Activated CD4-positive, CD25-positive, alpha-beta regulatory T cell treated with anti-CD3 and anti-CD28 coated beads, Interleukin-2, amount 50 U/mL, for 16 hours (primary cell): Measurements from ENCODE around the gene RIF1.
A peak's percentile ranks its signal among the peaks of the same experiment; 100 is the strongest.
"Not testable (repeated sequence)": the region's sequence is repeated elsewhere in the genome, so short reads cannot be mapped to it uniquely, and the experiment has no call there.

Experiments used
- DNase-seq: peaks from one replicate; pipeline ENCODE4 v3.0.0-alpha.2; 2020; ENCODE audit warnings: low read depth, low spot score

The RIF1 gene

DNA sequence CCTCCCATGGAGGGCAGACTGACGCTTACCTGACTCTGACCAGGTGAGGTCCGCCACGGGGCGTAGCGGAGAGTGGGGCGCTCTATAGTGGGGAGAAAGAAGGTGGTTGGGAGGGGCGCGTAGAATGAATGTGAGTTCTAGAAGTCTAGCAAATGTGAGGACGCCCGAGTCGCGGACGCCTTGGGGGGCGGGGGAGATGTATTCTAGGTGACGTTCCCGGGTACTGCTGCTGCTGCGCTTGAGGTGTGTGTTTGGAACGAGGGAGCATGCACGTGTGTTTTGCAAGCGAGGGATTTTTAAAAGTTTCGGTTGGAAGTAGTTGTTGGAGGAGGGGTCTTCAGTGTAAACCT, 758 bp downstream of the RIF1 start:
- peak; percentile 10 for DNase-seq

DNA sequence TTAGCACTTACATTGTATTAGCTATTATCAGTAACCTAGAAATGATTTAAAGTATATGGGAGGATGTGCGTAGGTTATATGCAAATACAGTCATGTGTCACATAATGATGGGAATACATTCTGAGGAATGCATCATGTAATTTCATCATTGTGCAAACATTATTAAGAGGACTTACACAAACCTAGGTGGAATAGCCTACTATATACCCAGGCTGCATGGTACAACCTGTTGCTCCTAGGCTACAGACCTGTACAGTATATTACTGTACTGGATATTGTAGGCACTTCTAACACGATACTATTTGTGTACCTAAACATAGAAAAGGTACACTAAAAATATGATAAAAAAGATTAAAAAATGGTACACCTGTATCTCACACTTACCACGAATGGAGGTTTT, 7.9 kb downstream of the RIF1 start:
- DNase-seq = no peak

DNA sequence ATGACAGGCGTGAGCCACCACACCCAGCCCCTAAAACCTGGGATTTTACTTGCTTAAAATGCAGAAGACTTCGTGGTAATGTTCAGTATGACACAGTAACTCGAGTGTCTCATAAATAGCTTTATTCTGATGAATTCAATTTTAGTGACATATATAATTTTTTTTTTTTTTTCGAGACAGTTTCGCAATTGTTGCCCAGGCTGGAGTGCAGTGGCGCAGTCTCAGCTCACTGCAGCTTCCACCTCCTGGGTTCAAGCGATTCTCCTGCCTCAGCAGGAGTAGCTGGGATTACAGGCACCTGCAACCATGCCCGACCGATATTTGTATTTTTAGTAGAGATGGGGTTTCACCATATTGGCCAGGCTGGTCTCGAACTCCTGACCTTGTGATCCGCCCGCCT, 12.0 kb downstream of the RIF1 start:
- not testable (repeated sequence) for DNase-seq

DNA sequence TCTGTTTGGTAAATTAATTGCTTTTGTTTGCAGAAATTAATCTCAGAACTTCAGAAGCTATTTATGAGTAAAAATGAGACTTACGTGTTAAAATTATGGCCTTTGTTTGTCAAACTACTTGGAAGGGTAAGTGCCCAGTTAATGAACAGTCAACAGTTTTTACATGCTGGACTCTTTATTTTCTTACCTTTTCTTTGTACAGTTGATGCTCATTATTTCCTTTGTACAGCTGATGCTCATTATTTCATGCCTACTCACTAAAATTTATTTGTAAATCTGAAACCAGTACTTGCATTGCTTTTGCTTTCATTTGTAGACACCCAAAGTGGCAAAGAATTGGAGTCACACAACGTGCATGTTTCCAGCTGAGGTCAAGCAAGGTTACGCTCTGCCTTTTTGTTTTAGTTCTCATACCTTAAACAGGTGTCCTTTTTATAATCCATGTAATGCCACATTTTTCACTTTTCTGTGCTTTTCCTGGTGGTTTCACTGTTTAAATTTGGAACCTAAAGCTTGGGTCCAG, 13.3 kb downstream of the RIF1 start:
- no peak for DNase-seq

DNA sequence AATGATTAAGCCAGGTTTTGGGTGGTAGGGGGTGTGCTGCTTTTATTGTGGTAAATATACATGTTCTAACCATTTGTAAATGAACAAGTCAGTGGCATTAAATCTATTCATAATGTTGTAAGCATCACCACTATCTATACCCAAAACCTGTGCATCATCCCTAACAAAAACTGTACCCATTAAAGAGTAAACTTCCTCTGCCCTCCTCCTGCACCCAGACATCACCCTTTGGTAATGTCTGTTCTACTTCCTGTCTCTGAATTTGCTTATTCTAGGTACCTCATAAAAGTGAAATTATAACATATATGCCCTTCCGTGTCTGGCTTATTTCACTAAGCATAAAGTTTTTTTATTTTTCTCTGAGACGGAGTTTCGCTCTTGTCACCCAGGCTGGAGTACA, 14.1 kb downstream of the RIF1 start:
- DNase-seq = no peak

DNA sequence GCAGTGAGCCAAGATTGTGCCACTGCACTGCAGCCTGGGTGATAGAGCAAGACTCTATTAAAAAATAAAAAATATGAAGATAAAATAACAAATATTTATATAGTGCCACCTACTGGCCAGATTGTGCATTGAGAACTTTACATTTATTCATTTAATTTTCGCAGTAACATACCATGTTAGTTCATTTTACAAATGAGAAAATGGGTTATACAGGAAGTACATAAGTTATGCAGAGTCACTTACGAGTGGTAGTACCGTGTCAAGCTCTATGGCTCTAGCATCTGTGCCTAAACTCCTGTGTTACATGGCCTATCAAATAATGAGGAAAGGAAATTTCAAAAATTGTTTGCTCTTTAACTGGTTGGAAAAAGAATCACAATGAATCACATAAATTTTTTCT, 27.9 kb downstream of the RIF1 start:
- DNase-seq = no peak

DNA sequence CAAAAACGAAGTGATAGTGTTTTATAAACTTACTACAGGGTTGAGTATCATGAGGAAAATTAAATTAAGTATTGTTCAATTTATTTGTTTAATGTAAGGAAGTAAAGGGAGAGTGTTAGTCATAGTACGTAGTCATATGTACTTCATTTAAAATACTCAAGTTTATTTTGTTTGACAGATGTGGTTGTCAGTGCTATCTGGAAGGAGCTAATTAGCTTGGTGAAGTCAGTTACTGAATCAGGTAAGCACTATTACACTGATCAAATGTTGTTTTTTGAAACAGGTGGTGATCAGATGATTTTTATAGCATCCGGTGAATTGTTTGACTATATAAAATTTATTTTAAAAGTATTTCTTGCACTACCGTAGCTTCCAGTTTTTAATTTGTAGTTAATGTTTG, 28.8 kb downstream of the RIF1 start:
- DNase-seq = no peak

DNA sequence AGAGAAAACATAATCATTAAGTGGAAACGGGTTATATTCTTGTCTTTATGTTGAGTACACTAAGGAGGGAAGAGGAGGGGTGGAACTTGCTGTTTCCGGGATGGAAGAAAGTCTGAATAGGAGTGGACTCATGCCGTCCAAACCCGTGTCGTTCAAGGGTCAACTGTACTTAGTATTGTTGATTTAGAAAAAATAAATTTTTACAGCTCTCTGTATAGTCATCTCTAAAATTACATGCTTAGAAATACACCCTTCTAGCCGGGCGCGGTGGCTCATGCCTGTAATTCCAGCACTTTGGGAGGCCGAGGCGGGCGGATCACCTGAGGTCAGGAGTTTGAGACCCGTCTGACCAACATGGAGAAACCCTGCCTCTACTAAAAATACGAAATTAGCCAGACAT, 29.4 kb downstream of the RIF1 start:
- no peak for DNase-seq

DNA sequence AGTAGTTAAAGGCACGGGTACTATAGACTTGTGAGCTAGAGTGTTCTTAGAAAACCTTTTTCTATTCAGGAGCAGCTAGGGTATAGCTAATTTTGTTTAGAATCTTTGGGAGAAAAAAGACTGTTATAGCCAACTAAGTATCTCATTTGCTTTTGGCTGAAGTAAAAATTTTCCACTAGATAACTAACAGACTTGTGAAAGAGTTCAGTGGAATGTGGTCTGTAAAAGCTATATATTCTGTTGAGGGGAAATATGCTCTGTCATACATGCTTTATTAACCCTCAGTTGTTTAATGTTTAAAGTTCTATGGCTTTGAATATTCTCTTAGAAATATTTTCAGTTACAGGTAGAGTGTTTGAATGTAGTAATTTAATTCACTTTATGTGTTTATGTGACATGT, 49.7 kb downstream of the RIF1 start:
- DNase-seq = no peak

DNA sequence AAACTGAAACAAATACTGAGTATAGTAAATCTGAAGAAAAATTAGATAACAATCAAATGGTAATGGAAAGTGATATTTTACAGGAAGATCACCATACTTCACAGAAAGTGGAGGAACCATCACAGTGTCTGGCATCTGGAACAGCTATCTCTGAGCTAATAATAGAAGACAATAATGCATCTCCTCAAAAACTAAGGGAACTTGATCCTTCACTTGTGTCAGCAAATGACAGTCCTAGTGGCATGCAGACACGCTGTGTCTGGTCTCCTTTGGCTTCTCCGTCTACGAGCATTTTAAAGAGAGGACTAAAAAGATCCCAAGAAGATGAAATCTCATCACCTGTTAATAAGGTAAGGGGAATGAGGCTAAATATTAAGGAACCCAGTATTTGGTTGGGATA, 56.1 kb downstream of the RIF1 start:
- no peak for DNase-seq

DNA sequence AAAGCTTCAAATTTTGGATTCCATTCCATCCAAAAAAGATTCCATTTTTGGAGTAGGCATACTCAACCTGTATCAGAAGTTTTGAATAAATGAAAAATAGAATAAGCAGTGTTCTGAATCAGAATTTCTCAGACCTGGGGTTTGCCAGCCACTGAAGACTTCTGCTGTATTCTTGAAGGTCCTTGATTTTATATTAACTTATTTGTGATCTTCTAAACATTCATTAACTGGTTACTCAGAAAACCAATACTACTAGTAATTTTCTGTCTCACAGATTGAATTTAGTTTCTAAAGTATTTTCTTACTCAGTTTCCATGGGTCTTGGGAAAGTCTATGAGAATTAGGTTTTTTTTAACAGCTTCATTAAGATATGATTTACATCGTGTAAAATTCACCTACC, 60.9 kb downstream of the RIF1 start:
- no peak for DNase-seq

DNA sequence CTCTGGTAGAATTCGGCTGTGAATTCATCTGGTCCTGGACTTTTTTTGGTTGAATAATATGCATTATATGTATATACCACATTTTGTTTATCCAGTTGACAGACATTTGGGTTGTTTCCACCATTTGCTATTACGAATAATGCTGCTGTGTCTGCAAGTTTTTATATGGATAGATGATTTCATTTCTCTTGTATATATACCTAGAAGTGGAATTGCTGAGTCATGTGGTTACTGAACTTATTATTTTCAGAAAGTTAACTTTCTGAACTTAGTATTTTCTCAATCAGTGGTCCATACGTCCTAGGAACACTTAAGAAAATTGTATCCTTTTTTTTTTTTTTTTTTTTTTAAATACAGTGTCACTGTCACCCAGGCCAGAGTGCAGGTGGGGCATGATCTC, 63.3 kb downstream of the RIF1 start:
- DNase-seq = no peak

DNA sequence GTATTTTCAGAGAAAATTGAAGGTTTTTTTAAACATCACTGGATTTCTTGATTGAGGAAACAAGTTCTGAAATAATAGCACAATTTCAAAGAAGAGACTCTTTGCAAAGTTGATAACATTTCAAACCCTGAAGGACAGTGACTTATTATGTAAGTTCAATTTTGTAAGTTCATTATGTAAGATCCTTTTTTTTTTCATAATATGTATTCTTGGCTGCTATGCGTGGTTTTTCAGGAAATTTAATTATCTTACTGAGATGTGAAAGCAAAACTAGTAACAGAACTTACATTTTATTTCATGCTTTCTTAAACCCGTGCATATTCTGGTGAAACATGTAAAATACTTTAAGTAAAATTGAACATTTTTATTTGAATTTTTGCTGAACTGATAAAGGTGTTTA, 65.4 kb downstream of the RIF1 start:
- DNase-seq = no peak

DNA sequence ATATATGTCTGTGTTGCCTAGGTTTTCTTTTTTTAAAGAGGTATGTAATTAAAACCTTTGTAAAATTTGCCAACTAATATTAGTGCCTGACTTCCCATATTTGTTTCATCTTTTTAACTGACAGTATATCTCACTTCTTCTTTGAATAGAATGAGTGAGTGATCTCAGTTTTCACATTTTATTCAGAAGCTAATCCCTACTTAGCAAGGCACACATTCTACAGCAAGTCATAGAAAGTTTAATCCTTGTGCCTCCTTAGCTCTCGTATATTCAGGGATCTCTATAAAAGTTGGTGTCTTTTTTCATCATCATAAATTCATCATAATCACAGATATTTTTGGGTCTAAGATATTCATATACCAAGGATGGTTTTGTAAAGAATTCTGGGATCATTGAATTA, 66.6 kb downstream of the RIF1 start:
- DNase-seq = no peak

DNA sequence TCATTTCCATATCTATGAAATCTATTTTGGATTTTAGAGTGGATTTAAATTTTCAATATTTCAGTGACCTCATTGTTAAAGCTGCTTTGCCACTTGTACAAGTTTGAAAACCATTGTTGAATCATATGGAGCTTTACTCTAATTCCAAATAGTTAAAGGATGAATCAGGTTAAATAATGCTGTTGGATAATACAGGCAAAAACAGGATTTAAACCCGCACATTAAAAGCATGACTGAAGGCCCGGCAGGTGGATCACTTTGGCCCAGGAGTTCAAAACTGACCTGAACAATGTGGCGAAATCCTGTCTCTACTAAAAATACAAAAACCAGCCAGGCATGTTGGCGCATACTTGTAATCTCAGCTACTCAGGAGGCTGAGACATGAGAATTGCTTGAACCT, 68.3 kb downstream of the RIF1 start:
- DNase-seq = no peak

DNA sequence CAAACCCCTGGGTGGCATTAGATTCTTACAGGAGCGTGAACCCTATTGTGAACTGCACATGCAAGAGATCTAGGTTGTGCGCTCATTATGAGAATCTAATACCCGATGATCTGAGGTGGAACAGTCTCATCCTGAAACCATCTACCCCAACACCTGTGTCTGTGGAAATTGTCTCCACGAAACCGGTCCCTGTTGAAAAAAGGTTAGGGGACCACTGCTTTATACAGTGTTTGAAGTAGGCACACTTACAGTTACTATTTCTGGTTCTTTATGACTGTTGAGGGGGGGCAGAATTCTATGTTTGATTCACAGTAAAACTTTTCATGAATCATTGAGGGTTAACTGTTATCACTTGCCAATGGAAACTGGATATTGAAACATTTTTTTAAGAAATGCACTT, 72.0 kb downstream of the RIF1 start:
- DNase-seq = no peak

DNA sequence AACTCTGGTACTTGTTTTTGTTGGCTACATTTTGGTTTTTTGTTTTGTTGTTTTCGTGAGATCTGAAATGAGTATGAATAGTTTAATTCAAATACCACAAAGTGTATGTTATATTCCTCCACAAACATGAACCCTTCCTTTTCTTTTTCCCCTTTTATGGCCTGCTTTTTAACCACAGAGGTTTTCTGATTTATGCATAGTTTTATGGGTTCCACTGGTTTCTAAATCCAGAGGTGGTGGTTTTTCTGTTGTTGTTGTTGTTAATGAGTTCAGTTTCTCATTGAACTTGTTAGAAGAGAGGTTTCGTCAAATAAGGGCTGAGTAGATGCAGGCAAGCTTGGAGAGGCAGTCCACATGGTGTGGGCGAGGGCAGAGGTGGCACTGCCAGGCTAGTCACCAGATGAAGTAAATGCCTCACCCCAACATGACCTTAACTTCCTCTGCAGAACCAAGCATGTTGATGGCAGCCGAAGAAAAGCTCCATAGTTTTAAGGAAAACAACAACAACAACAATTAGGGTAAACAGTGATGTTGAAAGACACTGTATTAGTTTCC, 72.5 kb downstream of the RIF1 start:
- no peak for DNase-seq

DNA sequence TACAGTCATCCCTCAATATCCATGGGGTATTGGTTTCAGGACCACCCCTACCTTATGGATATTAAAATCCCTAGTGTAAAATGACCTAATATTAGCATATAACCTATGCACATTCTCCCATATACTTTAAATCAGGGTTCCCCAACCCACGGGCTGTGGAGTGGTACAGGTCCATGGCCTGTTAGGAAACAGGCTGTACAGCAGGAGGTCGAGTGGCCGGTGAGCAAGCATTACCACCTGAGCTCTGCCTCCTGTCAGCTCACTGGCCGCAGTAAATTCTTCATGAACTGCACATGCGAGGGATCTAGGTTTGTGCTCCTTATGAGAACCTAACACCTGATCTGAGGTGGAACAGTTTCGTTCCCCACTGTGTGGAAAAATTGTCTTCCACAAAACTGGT, 73.8 kb downstream of the RIF1 start:
- DNase-seq = no peak

DNA sequence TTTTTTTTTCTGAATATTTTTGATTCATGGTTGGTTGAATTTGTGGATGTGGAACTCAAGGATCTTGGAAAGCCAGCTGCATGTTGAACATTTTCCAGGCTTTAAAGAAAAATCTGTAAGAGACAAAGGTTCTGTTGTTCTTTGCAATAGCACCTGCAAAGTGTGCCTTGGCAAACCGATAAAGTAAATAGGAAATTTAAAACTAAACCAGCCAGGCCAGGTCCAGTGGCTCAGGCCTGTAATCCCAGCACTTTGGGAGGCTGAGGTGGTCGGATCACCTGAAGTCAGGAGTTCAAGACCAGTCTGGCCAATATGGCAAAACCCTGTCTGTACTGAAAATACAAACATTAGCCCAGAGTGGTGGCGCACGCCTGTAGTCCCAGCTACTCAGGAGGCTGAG, 74.4 kb downstream of the RIF1 start:
- DNase-seq = no peak

DNA sequence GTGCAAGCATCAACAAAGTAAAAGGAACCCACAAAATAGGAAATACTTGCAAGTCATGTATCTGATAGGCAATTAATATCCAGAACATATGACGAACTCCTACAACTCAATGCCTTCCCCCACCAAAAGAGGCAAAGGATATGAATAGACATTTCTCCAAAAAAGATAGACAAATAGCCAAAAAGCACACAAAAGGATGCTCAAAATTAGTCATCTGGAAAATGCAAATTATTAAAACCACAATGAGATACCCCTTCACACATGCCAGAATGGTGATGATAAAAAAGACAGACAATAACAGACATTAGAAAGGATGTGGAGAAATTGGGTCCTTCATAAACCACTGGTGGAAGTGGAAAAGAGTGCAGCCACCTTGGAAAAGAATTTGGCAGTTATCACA, 76.4 kb downstream of the RIF1 start:
- DNase-seq = no peak

DNA sequence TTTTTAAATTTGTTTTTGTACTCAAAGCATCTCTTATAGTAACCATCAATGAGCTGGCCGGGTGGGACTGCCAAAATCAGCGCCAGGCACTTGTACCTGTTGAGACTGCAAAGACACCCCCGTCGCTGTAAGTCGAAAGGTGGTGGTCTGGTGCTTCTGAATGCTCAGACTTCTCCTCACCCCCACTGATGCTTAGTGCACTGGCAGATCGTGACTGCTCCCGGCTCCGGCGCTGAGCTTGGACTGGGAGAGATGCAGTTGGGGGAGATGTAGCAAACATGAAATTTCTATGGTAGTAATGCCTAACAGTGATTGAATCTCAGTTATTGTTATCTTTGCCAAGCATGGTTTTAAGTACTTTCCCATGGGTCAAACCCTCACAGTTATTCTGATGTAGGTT, 80.6 kb downstream of the RIF1 start:
- no peak for DNase-seq

DNA sequence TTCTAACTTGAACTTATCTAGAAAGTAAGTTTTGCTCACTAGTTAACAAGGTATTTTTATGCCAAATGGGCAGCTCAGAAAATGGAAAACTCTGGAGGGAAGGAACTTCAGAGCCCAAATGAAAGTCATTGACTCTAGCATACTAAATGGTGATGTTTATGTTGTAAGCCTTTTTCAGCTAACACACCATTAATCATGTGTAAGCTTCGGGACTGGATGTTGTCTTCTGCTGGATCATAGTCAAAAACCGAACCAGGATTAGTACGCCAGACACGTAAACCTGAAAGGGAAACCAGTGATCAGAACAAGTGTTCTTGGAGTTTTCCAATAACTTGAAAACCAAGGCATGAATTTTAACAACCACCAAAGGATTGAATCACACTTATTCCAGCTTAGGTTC, 81.8 kb downstream of the RIF1 start:
- no peak for DNase-seq

DNA sequence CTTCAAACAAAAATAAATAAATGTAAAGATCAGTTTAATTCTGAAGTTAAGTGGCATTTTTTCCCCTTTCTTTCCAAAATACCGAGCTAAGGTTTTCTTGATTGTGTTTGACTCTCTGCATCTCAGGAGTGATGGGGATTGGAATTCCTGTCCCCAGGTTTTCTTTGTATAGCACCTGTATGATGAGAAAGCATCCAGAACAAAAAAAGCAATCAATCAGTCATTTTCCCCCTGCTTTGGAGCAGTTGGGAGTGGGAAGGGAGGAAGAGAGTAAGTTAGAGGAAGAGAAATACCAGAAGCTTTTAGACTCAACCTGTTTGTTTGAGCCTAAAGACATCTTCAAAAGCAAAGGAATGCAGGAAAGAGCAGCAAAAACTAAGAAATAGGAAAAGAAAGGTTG, 88.5 kb downstream of the RIF1 start:
- DNase-seq = no peak

DNA sequence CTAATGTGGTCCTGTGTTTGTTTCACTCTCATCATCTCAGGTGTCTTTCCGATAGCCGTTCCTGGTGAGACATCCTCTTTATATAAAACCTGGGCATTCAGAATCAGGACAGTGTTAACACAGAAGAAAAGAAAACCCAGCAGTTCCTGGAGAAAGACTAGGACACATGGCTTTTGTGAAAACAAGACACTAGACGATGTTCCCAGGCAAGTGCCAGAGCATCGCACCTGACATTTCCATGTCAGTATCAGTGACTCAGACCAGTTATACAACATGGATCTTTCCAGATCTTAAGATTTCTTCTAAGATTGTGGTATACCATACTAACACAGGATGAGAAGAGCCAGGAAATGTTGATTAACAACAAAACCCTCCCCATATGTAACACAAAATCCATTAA, 96.5 kb downstream of the RIF1 start:
- no peak for DNase-seq

DNA sequence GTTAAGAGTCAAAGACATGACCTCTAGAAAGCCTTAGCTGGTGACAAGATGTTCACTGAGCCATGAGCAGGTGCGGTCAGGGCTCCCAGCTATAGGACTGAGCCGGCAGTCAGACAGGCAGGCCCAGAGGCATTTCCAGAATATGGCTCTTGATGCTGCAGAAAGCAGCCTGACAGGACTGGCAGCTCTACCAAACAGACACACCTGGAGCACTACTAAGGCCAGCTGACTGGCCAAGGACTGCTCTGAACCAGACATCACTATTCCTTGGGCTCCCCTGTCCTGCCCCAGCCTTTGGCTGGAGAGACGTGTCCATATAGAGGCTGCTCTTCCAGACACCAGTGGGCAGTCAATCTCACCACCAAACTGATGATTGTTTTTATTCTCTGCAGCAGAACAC, 98.8 kb downstream of the RIF1 start:
- no peak for DNase-seq
